Measurements from ENCODE around the gene INPP5A.

DNA sequence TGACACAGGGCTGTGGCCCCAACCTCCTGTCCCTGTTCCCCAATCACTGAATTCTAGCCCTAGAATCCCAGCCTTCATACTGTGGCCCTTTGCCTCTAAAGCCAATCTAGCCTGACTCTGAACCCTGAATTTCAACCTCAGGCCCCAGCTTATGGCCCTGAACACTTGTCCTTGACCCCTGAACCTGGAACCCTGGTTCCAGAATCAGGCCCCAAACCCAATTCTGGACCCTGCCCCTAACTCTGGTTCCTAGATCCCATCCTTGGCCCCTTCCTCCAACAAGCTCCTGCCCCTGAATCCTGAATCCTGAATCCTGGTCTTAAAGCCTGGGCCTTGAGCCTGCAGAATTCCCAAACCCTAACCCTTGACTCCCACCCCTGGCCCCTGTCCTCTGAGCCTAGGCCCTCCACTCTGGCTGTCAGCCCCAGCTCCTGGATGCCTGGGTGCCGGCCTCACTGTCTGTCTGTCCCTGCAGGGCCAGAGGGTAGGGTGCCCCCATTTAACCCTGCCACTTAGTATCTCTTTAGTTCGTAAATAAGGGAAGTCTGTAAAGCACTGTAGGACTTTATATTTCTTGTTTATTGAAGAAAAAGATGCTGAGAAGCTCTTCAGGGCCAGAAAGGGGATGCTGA is 1.3 kb downstream of the INPP5A start:
- TF ChIP-seq TEAD4 (IDR thresholded peaks at IDR 0.05) (no peak), EP300 (IDR thresholded peaks at IDR 0.05; ENCODE audit: borderline replicate concordance) (no peak), TCF12 (IDR thresholded peaks at IDR 0.05; ENCODE audit: low read depth) (no peak), RAD21 (IDR thresholded peaks at IDR 0.05; ENCODE audit: low read depth) (no peak), EGR1 (IDR thresholded peaks at IDR 0.05) (no peak), TAF1 (IDR thresholded peaks at IDR 0.05; ENCODE audit: low read depth) (no peak), FOXM1 (IDR thresholded peaks at IDR 0.05; ENCODE audit: borderline replicate concordance, low read depth) (no peak), YY1 (IDR thresholded peaks at IDR 0.05; ENCODE audit: low read depth) (no peak), NFIC (IDR thresholded peaks at IDR 0.05) (no peak), CREB1 (IDR thresholded peaks at IDR 0.05; ENCODE audit: low read depth) (no peak)
- TF ChIP-seq, protein P1, sequence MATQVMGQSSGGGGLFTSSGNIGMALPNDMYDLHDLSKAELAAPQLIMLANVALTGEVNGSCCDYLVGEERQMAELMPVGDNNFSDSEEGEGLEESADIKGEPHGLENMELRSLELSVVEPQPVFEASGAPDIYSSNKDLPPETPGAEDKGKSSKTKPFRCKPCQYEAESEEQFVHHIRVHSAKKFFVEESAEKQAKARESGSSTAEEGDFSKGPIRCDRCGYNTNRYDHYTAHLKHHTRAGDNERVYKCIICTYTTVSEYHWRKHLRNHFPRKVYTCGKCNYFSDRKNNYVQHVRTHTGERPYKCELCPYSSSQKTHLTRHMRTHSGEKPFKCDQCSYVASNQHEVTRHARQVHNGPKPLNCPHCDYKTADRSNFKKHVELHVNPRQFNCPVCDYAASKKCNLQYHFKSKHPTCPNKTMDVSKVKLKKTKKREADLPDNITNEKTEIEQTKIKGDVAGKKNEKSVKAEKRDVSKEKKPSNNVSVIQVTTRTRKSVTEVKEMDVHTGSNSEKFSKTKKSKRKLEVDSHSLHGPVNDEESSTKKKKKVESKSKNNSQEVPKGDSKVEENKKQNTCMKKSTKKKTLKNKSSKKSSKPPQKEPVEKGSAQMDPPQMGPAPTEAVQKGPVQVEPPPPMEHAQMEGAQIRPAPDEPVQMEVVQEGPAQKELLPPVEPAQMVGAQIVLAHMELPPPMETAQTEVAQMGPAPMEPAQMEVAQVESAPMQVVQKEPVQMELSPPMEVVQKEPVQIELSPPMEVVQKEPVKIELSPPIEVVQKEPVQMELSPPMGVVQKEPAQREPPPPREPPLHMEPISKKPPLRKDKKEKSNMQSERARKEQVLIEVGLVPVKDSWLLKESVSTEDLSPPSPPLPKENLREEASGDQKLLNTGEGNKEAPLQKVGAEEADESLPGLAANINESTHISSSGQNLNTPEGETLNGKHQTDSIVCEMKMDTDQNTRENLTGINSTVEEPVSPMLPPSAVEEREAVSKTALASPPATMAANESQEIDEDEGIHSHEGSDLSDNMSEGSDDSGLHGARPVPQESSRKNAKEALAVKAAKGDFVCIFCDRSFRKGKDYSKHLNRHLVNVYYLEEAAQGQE (IDR thresholded peaks at IDR 0.05; ENCODE audit: low read depth) = no peak
- TF ChIP-seq, protein P2, sequence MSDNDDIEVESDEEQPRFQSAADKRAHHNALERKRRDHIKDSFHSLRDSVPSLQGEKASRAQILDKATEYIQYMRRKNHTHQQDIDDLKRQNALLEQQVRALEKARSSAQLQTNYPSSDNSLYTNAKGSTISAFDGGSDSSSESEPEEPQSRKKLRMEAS (IDR thresholded peaks at IDR 0.05) = no peak
- TF ChIP-seq, protein P3, sequence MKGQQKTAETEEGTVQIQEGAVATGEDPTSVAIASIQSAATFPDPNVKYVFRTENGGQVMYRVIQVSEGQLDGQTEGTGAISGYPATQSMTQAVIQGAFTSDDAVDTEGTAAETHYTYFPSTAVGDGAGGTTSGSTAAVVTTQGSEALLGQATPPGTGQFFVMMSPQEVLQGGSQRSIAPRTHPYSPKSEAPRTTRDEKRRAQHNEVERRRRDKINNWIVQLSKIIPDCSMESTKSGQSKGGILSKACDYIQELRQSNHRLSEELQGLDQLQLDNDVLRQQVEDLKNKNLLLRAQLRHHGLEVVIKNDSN (IDR thresholded peaks at IDR 0.05) = no peak
